Measurements from ENCODE around the gene SYT11.

The SYT11 gene

DNA sequence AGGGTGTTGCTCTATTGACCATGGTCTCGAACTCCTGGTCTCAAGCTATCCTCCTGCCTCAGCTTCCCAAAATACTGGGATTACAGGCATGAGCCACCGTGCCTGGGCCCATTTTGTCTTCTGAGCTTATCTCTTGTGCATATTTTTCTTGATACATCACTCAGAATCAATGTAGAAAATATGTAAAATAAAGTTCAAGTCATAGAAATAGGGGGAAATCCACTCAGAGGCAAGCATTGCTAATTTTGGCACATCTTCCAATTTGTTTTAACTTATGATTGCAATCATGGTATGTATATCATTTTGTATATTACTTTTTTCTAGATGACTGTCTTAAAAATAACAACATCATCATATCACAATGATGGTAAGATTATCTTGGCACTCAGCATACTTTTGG lies 30.2 kb downstream of the SYT11 start:
- no CpG with 5 or more reads among the region's 2 CpGs for WGBS (ENCODE audit: extremely low coverage, insufficient coverage, insufficient read length)

DNA sequence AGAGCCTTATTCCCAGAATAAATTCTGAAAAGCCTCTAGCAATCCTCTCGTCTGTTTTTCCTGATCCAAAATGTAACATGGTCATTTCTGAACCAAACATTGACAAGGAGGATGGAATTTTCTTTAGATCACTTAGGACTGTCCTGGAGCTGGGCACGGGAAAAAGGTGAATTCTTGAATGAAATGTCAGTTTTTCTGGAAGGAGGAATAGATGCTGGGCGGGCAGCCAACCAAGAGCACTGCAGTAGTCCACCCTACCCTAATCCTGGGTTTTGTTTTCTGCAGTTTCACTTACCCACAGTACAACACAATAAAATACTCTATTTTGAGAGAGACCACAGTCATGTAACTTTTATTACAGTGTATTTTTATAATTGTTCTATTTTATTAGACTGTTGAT lies 30.9 kb downstream of the SYT11 start:
- whole genome bisulfite sequencing (ENCODE audit: extremely low coverage, insufficient coverage, insufficient read length) = no CpG with 5 or more reads among the region's 3 CpGs
- Histone ChIP-seq H3K27me3 (ENCODE audit: insufficient read depth, low read length) (no peaks in the 10 kb centered on the region), H2BK120ac (ENCODE audit: insufficient read depth, low read length, poor library complexity) (no peak overlapping the region)

More for the DNA sequence above, 30.2 kb downstream of the SYT11 start:
- no peak overlapping the region for H3K27ac ChIP-seq (ENCODE audit: low read depth, low read length)
- no peak overlapping the region for H3K4ac ChIP-seq (ENCODE audit: low read depth, low read length)
- no peaks in the 10 kb centered on the region for H3K79me1 ChIP-seq (ENCODE audit: low read length)
- H3K36me3 ChIP-seq (ENCODE audit: control insufficient read depth in 1 of 2, insufficient read depth in 2 of 2, low read length in 2 of 2) = no peaks in the 10 kb centered on the region
- H2AK5ac ChIP-seq (ENCODE audit: low read length) = no peak overlapping the region
- H3K4me1 ChIP-seq (ENCODE audit: control insufficient read depth in 1 of 2, insufficient read depth in 2 of 2, low read length in 2 of 2) = no peaks in the 10 kb centered on the region
- no peaks in the 10 kb centered on the region for H3K27me3 ChIP-seq (ENCODE audit: insufficient read depth, low read length)
- no peak overlapping the region for H2BK5ac ChIP-seq (ENCODE audit: low read depth, low read length, poor library complexity)
- H3K14ac ChIP-seq (ENCODE audit: low read length) = no peak overlapping the region
- no peak overlapping the region for H3K9ac ChIP-seq (ENCODE audit: low read length)
- no peaks in the 10 kb centered on the region for H3K9me3 ChIP-seq (ENCODE audit: insufficient read depth, low read depth, low read length)
- H3K79me2 ChIP-seq (ENCODE audit: control insufficient read depth, insufficient read depth, low read length, poor library complexity) = no peaks in the 10 kb centered on the region
- H2BK120ac ChIP-seq (ENCODE audit: insufficient read depth, low read length, poor library complexity) = no peak overlapping the region
- no peak overlapping the region for H4K8ac ChIP-seq (ENCODE audit: low read depth, low read length)
- H3K23ac ChIP-seq (ENCODE audit: low read length) = no peak overlapping the region
- peak; percentile 22 to 43 for DNase-seq
- no peak overlapping the region for H3K18ac ChIP-seq (ENCODE audit: low read length)
- H4K12ac ChIP-seq (ENCODE audit: low read depth, low read length) = no peak overlapping the region
- no peak overlapping the region for H4K91ac ChIP-seq (ENCODE audit: low read depth, low read length)
- H2AFZ ChIP-seq (ENCODE audit: insufficient read depth, low read length, poor library complexity) = no peak overlapping the region
- H3K4me3 ChIP-seq (ENCODE audit: low read depth, low read length) = no peak overlapping the region
- no peak overlapping the region for H2BK12ac ChIP-seq (ENCODE audit: low read length)
- no peak overlapping the region for H3K4me2 ChIP-seq (ENCODE audit: low read length)

DNA sequence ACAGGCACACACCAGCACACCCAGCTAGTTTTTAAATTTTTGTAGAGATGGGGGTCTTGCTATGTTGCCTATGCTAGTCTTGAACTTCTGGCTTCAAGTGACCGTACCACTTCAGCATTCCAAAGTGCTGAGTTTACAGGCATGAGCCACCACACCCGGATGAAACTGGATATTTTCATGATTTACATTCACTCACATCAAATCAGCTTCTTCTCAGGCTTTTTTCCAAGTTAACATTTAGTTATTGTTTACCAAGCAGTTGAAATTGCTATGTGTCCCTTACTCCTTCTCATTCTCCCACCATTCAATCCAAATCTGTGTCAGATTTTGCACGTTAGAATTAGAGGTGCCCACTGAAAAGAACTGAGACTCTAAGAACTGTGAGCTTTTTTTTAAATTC lies 33.4 kb downstream of the SYT11 start:
- H3K27ac ChIP-seq (ENCODE audit: low read depth, low read length) = no peak overlapping the region
- WGBS (ENCODE audit: extremely low coverage, insufficient coverage, insufficient read length) = no CpG with 5 or more reads among the region's 3 CpGs
- no peak overlapping the region for H3K4me3 ChIP-seq (ENCODE audit: low read depth, low read length)
- no peaks in the 10 kb centered on the region for H3K79me1 ChIP-seq (ENCODE audit: low read length)
- no peak overlapping the region for H2BK12ac ChIP-seq (ENCODE audit: low read length)
- no peak overlapping the region for H2BK5ac ChIP-seq (ENCODE audit: low read depth, low read length, poor library complexity)
- H4K8ac ChIP-seq (ENCODE audit: low read depth, low read length) = no peak overlapping the region
- no peak overlapping the region for H3K4ac ChIP-seq (ENCODE audit: low read depth, low read length)
- H2BK120ac ChIP-seq (ENCODE audit: insufficient read depth, low read length, poor library complexity) = no peak overlapping the region
- peaks cover 7% of the 10 kb centered on the region in 2 experiments for H3K36me3 ChIP-seq (ENCODE audit: control insufficient read depth in 1 of 2, insufficient read depth in 2 of 2, low read length in 2 of 2)
- H3K4me2 ChIP-seq (ENCODE audit: low read length) = no peak overlapping the region
- DNase-seq = peak; percentile 47 to 80
- no peak overlapping the region for H3K14ac ChIP-seq (ENCODE audit: low read length)
- H4K91ac ChIP-seq (ENCODE audit: low read depth, low read length) = no peak overlapping the region
- no peaks in the 10 kb centered on the region for H3K9me3 ChIP-seq (ENCODE audit: insufficient read depth, low read depth, low read length)
- H3K79me2 ChIP-seq (ENCODE audit: control insufficient read depth, insufficient read depth, low read length, poor library complexity) = no peaks in the 10 kb centered on the region
- H3K9ac ChIP-seq (ENCODE audit: low read length) = no peak overlapping the region
- H4K12ac ChIP-seq (ENCODE audit: low read depth, low read length) = no peak overlapping the region
- H3K4me1 ChIP-seq (ENCODE audit: control insufficient read depth in 1 of 2, insufficient read depth in 2 of 2, low read length in 2 of 2) = no peaks in the 10 kb centered on the region
- no peak overlapping the region for H2AFZ ChIP-seq (ENCODE audit: insufficient read depth, low read length, poor library complexity)
- H3K23ac ChIP-seq (ENCODE audit: low read length) = no peak overlapping the region
- H2AK5ac ChIP-seq (ENCODE audit: low read length) = no peak overlapping the region
- H3K27me3 ChIP-seq (ENCODE audit: insufficient read depth, low read length) = no peaks in the 10 kb centered on the region
- no peak overlapping the region for H3K18ac ChIP-seq (ENCODE audit: low read length)

More for the DNA sequence above, 30.9 kb downstream of the SYT11 start:
- DNase-seq = no peak
- no peak overlapping the region for H3K14ac ChIP-seq (ENCODE audit: low read length)
- no peaks in the 10 kb centered on the region for H3K36me3 ChIP-seq (ENCODE audit: control insufficient read depth in 1 of 2, insufficient read depth in 2 of 2, low read length in 2 of 2)
- H3K4me2 ChIP-seq (ENCODE audit: low read length) = no peak overlapping the region
- no peak overlapping the region for H4K12ac ChIP-seq (ENCODE audit: low read depth, low read length)
- no peak overlapping the region for H2AFZ ChIP-seq (ENCODE audit: insufficient read depth, low read length, poor library complexity)
- H3K79me2 ChIP-seq (ENCODE audit: control insufficient read depth, insufficient read depth, low read length, poor library complexity) = no peaks in the 10 kb centered on the region
- H3K4ac ChIP-seq (ENCODE audit: low read depth, low read length) = no peak overlapping the region
- H3K9ac ChIP-seq (ENCODE audit: low read length) = no peak overlapping the region
- no peak overlapping the region for H4K91ac ChIP-seq (ENCODE audit: low read depth, low read length)
- H3K18ac ChIP-seq (ENCODE audit: low read length) = no peak overlapping the region
- H3K27ac ChIP-seq (ENCODE audit: low read depth, low read length) = no peak overlapping the region
- no peaks in the 10 kb centered on the region for H3K79me1 ChIP-seq (ENCODE audit: low read length)
- no peak overlapping the region for H3K4me3 ChIP-seq (ENCODE audit: low read depth, low read length)
- no peak overlapping the region for H3K23ac ChIP-seq (ENCODE audit: low read length)
- H4K8ac ChIP-seq (ENCODE audit: low read depth, low read length) = no peak overlapping the region
- H2BK12ac ChIP-seq (ENCODE audit: low read length) = no peak overlapping the region
- H2AK5ac ChIP-seq (ENCODE audit: low read length) = no peak overlapping the region
- H3K4me1 ChIP-seq (ENCODE audit: control insufficient read depth in 1 of 2, insufficient read depth in 2 of 2, low read length in 2 of 2) = no peaks in the 10 kb centered on the region
- no peak overlapping the region for H2BK5ac ChIP-seq (ENCODE audit: low read depth, low read length, poor library complexity)
- H3K9me3 ChIP-seq (ENCODE audit: insufficient read depth, low read depth, low read length) = no peaks in the 10 kb centered on the region

DNA sequence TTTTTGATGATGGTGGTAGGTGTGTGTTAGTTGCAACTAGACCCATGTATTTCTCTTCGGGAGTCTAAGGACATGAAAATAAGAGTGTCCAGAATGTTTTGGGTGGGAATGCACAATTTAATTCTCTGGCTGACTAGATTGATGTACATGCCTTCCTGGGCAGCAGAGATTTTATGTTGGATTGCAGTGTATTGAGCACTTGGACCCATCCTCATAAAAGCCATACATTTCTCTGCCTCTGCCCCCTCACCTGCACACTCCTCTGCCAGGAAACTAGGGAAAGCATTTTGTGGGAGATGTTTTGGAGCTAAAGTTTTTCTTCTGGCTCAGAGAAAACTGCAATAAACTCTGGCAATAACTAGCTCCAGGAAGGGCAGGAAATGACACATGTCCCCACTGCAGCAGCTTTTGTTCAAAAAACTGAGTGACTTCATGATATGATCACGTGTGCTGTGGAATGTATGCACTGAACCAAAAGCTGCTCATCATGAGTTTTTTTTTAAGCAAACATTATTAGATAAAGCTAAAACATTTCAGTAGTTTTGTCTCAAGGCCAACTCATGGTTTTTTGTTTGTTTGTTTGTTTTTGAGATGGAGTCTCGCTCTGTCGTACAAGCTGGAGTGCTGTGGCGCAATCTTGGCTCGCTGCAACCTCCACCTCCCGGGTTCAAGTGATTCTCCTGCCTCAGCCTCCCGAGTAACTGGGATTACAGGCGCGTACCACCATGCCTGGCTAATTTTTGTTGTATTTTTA lies 34.2 kb downstream of the SYT11 start:
- H3K79me2 ChIP-seq (ENCODE audit: control insufficient read depth, insufficient read depth, low read length, poor library complexity) = no peaks in the 10 kb centered on the region
- no peak overlapping the region for H3K23ac ChIP-seq (ENCODE audit: low read length)
- H3K9ac ChIP-seq (ENCODE audit: low read length) = no peak overlapping the region
- no peak overlapping the region for H4K12ac ChIP-seq (ENCODE audit: low read depth, low read length)
- no peak overlapping the region for H2BK12ac ChIP-seq (ENCODE audit: low read length)
- no CpG with 5 or more reads among the region's 10 CpGs for WGBS (ENCODE audit: extremely low coverage, insufficient coverage, insufficient read length)
- H2AK5ac ChIP-seq (ENCODE audit: low read length) = no peak overlapping the region
- H3K4ac ChIP-seq (ENCODE audit: low read depth, low read length) = no peak overlapping the region
- H3K4me2 ChIP-seq (ENCODE audit: low read length) = no peak overlapping the region
- no peak overlapping the region for H4K91ac ChIP-seq (ENCODE audit: low read depth, low read length)
- H2AFZ ChIP-seq (ENCODE audit: insufficient read depth, low read length, poor library complexity) = no peak overlapping the region
- no peaks in the 10 kb centered on the region for H3K9me3 ChIP-seq (ENCODE audit: insufficient read depth, low read depth, low read length)
- H2BK5ac ChIP-seq (ENCODE audit: low read depth, low read length, poor library complexity) = no peak overlapping the region
- peaks cover 7% of the 10 kb centered on the region in 2 experiments for H3K36me3 ChIP-seq (ENCODE audit: control insufficient read depth in 1 of 2, insufficient read depth in 2 of 2, low read length in 2 of 2)
- no peak overlapping the region for H3K18ac ChIP-seq (ENCODE audit: low read length)
- H3K79me1 ChIP-seq (ENCODE audit: low read length) = no peaks in the 10 kb centered on the region
- peak; percentile 34 to 61 for DNase-seq
- H3K4me1 ChIP-seq (ENCODE audit: control insufficient read depth in 1 of 2, insufficient read depth in 2 of 2, low read length in 2 of 2) = no peaks in the 10 kb centered on the region
- H3K4me3 ChIP-seq (ENCODE audit: low read depth, low read length) = no peak overlapping the region
- no peak overlapping the region for H3K14ac ChIP-seq (ENCODE audit: low read length)
- H2BK120ac ChIP-seq (ENCODE audit: insufficient read depth, low read length, poor library complexity) = no peak overlapping the region
- no peak overlapping the region for H4K8ac ChIP-seq (ENCODE audit: low read depth, low read length)
- no peak overlapping the region for H3K27ac ChIP-seq (ENCODE audit: low read depth, low read length)
- no peaks in the 10 kb centered on the region for H3K27me3 ChIP-seq (ENCODE audit: insufficient read depth, low read length)

Measured in trophoblast cell (in vitro differentiated cells and primary cell).